Lower lobe of right lung (tissue), 2 donors: ENCODE measurements around the gene CLEC18C. TPM values are rescaled to one million over a fixed set of nuclear protein-coding genes. Genes with fewer than 3 reads are reported as not detected.
"Not testable (repeated sequence)": the region's sequence is repeated elsewhere in the genome, so short reads cannot be mapped to it uniquely, and the experiment has no call there.

Source experiments
- ATAC-seq, 2 donors: fragments of 200-7000 bp; cut with Tn5 transposase; one replicate each; pipeline ENCODE4 v1.9.1; 2020 to 2022; ENCODE audit warnings: mild to moderate bottlenecking in 2 of 2, moderate library complexity in 2 of 2
- DNase-seq: peaks from one replicate; pipeline ENCODE4 v3.0.0-alpha.2; 2020
- H3K27ac ChIP-seq: fragments of 200-600 bp; one replicate; pipeline ENCODE4 v1.8.0; 2022
- H3K27me3 ChIP-seq: fragments of 200-600 bp; one replicate; pipeline ENCODE4 v1.8.0; 2022; ENCODE audit warnings: low read depth
- H3K36me3 ChIP-seq: fragments of 200-600 bp; one replicate; pipeline ENCODE4 v1.8.0; 2022; ENCODE audit warnings: mild to moderate bottlenecking
- H3K4me1 ChIP-seq: fragments of 200-600 bp; one replicate; pipeline ENCODE4 v1.8.0; 2022
- H3K4me3 ChIP-seq: fragments of 200-600 bp; one replicate; pipeline ENCODE4 v1.8.0; 2022; ENCODE audit warnings: mild to moderate bottlenecking
- H3K9me3 ChIP-seq: fragments of 200-600 bp; one replicate; pipeline ENCODE4 v1.8.0; 2022
- intact Hi-C: fragments of 100-400 bp; cut with DNase I; formaldehyde crosslinking; loops from one replicate; pipeline ENCODE4 v1.11.0; 2022
- total RNA-seq: library from RNA; stranded (reverse); fragmentation: NEBNext Ultra II Directional; extraction: Animal tissue kit (Norgen Biotek cat#: 25700); gene quantifications from one replicate; pipeline ENCODE4 v1.2.1, GENCODE V29; 2021
- donor health status: DM: no; HTN: yes; CAD: no; lungs with severe emphysema.

Gene CLEC18C
- total RNA-seq, 1 donor from 2014 or later: 1.0 TPM

DNA sequence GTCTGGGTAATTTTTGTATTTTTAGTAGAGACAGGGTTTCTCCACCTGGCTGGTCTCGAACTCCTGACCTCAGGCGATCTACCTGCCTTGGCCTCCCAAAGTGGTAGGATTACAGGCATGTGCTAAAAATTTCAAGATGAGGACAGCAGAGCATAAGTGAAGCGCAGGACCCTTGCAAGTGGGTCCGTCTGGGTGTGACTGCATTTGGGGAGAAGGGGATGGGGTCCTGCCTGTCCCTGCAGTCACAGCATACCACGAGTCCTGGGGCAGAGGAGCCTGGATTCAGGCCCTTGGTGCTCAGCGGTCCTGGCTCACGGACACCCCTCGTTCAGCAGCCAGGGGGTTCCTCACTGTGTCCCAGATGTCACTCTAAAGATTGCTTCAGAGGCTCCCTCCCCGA lies 24.6 kb downstream of the CLEC18C start:
- ATAC-seq: peak in 1 of 2 donors; percentile 50
- not testable (repeated sequence) for H3K27me3 ChIP-seq

DNA sequence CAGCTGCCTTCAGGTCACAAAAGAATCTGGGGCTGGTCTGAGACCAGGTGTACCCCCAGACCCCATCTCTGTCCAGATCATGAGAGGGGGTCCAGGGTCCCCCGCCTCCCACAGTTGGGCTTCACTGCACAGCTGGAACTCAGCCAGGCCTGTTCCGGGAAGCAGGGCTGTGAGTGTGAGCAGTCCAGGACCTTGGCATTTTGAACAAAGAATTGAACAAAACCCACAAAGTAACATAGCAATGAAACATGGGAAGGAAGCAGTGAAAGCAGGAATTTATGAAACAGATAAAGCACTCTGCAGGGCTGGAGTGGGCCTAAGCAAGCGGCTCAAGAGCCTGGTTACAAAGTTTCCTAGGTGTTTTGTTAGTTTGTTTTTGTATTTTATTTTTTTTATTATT lies 25.1 kb downstream of the CLEC18C start:
- intact Hi-C loops, H3K36me3 ChIP-seq, H3K4me1 ChIP-seq, DNase-seq, H3K4me3 ChIP-seq, H3K9me3 ChIP-seq, H3K27me3 ChIP-seq, H3K27ac ChIP-seq: not testable (repeated sequence)
- peak in 1 of 2 donors; percentile 33 for ATAC-seq

More for the DNA sequence above, 24.6 kb downstream of the CLEC18C start:
- DNase-seq, H3K27ac ChIP-seq, H3K9me3 ChIP-seq, intact Hi-C loops, H3K4me3 ChIP-seq, H3K36me3 ChIP-seq, H3K4me1 ChIP-seq: not testable (repeated sequence)

DNA sequence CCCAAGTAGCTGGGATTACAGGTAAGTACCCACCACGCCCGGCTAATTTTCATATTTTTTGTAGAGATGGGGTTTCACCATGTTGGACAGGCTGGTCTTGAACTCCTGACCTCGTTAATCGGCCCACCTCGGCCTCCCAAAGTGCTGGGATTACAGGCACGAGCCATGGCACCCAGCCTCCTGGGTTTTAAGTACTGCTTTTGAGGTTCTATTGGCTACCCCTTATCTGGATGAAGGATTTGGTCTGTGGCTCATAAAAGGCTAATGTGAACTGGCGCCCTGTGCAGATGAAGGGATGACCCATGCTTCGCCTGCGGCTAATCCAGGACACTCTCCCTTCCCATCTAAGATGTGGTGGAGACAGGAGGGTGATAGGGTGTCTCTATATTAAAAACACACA lies 25.6 kb downstream of the CLEC18C start:
- H3K4me3 ChIP-seq, H3K27me3 ChIP-seq, intact Hi-C loops, DNase-seq, H3K9me3 ChIP-seq, H3K4me1 ChIP-seq, ATAC-seq, H3K27ac ChIP-seq, H3K36me3 ChIP-seq: not testable (repeated sequence)

DNA sequence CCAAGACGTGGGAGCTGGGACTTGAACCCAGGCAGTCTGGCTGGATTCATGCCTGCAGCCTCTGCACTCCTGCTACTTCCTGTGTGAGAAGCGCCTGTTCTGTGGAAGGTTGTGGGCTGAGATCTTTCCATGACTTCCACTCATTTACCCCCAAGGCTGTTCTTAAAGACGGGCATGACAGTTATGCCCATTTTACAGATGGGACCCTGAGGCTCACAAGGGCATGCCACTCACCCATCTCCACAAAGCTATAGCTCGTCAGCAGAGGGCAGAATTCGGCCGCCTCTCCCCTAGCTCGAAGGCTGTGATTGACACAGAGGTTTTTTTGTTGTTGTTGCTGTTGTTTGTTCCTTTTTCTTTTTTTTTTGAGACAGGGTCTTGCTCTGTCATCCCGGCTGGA lies 26.5 kb downstream of the CLEC18C start:
- H3K27me3 ChIP-seq, H3K4me3 ChIP-seq, H3K27ac ChIP-seq, H3K9me3 ChIP-seq, H3K4me1 ChIP-seq, DNase-seq, intact Hi-C loops, ATAC-seq, H3K36me3 ChIP-seq: not testable (repeated sequence)

DNA sequence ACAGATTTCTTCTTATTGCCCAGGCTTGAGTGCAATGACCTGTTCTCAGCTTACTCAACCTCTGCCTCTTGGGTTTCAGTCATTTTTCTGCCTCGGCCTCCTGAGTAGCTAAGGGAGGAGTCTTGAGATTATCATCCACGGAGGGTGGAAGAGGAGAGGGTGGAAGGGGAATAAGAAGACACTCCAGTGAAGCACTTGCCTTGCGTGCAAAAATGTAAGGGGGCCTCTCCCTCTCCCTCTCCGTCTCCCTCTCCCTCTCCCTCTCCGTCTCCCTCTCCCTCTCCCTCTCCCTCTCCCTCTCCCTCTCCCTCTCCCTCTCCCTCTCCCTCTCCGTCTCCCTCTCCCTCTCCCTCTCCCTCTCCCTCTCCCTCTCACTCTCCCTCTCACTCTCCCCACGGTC lies 29.9 kb downstream of the CLEC18C start:
- DNase-seq, ATAC-seq, H3K4me1 ChIP-seq, H3K9me3 ChIP-seq, intact Hi-C loops, H3K4me3 ChIP-seq, H3K27ac ChIP-seq, H3K27me3 ChIP-seq, H3K36me3 ChIP-seq: not testable (repeated sequence)

DNA sequence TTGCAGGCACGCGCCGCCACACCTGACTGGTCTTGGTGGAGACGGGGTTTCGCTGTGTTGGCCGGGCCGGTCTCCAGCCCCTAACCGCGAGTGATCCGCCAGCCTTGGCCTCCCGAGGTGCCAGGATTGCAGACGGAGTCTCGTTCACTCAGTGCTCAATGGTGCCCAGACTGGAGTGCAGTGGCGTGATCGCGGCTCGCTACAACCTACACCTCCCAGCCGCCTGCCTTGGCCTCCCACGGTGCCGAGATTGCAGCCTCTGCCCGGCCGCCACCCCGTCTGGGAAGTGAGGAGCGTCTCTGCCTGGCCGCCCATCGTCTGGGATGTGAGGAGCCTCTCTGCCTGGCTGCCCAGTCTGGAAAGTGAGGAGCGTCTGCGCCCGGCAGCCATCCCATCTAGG lies 30.4 kb downstream of the CLEC18C start:
- intact Hi-C loops, H3K27me3 ChIP-seq, ATAC-seq, H3K4me1 ChIP-seq, H3K36me3 ChIP-seq, H3K4me3 ChIP-seq, DNase-seq, H3K27ac ChIP-seq, H3K9me3 ChIP-seq: not testable (repeated sequence)

DNA sequence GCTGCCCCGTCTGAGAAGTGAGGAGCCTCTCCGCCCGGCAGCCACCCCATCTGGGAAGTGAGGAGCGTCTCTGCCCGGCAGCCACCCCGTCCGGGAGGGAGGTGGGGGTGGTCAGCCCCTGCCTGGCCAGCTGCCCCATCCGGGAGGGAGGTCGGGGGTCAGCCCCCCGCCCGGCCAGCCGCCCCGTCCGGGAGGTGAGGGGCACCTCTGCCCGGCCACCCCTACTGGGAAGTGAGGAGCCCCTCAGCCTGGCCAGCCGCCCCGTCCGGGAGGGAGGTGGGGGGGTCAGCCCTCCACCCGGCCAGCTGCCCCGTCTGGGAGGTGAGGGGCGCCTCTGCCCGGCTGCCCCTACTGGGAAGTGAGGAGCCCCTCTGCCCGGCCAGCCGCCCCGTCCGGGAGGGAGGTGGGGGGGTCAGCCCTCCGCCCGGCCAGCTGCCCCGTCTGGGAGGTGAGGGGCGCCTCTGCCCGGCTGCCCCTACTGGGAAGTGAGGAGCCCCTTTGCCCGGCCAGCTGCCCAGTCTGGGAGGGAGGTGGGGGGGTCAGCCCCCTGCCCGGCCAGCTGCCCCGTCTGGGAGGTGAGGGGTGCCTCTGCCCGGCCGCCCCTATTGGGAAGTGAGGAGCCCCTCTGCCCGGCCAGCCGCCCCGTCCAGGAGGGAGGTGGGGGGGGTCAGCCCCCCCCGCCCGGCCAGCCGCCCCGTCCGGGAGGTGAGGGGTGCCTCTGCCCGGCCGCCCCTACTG lies 31.2 kb downstream of the CLEC18C start:
- H3K4me3 ChIP-seq, H3K27me3 ChIP-seq, intact Hi-C loops, DNase-seq, ATAC-seq, H3K4me1 ChIP-seq, H3K9me3 ChIP-seq, H3K27ac ChIP-seq, H3K36me3 ChIP-seq: not testable (repeated sequence)

DNA sequence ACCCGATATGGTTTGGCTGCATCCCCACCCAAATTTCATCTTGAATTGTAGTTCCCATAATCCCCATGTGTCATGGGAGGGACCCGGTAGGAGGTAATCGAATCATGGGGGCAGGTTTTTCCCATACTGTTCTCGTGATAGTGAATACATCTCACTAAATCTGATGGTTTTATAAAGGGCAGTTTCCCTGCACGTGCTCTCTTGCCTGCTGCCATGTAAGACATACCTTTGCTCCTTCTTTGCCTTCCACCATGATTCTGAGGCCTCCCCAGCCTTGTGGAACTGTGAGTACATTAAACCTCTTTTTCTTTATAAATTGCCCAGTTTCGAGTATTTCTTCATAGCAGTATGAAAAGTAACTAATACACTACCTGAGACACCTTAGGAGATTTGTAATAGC lies 32.8 kb downstream of the CLEC18C start:
- H3K4me1 ChIP-seq, H3K27me3 ChIP-seq, H3K4me3 ChIP-seq, ATAC-seq, H3K36me3 ChIP-seq, H3K27ac ChIP-seq, DNase-seq, H3K9me3 ChIP-seq, intact Hi-C loops: not testable (repeated sequence)

DNA sequence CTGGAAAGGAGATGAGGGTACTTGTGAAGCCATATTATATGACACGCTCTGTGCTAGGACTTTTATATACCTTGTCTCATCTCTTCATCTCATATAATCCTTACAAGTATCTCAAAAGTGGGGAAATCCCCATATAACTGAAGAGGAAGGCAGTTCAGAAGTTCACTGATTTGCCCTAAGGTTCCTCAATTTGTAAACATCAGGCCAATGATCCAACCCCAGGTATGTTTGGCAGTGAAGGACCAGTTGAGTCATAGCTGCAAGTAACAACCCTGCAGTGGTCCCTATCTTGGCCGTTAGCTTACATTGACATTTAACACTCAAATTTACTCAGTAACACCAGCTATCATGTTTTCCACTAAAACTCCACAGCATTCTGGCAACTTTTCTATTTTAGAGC lies 45.0 kb downstream of the CLEC18C start:
- ATAC-seq, intact Hi-C loops, H3K4me3 ChIP-seq, H3K27me3 ChIP-seq, H3K4me1 ChIP-seq, H3K9me3 ChIP-seq, H3K27ac ChIP-seq, DNase-seq: not testable (repeated sequence)
- peaks cover 21% of the 10 kb centered on the region for H3K36me3 ChIP-seq

DNA sequence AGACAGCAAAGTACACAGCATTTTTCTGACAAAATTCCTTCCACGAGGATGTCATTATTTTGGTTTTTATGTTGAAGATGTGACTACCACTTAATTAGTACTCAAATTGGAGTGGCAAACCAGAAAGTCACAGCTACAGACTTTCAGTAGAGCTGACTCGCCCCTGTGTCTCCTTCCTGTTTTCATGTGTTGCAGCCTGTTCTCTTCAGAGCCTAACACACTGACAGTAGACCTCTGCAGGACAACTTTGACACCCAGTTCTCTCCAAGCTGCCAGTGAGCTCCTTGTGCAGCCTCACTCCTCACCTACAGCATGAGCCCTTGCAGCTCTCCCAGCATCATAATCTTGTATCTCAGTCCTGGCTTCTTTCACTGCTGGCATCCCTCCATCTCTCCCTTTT lies 49.0 kb downstream of the CLEC18C start:
- H3K4me3 ChIP-seq, intact Hi-C loops, H3K27ac ChIP-seq, ATAC-seq, H3K4me1 ChIP-seq, H3K27me3 ChIP-seq, H3K9me3 ChIP-seq, DNase-seq: not testable (repeated sequence)
- peaks cover 38% of the 10 kb centered on the region for H3K36me3 ChIP-seq

DNA sequence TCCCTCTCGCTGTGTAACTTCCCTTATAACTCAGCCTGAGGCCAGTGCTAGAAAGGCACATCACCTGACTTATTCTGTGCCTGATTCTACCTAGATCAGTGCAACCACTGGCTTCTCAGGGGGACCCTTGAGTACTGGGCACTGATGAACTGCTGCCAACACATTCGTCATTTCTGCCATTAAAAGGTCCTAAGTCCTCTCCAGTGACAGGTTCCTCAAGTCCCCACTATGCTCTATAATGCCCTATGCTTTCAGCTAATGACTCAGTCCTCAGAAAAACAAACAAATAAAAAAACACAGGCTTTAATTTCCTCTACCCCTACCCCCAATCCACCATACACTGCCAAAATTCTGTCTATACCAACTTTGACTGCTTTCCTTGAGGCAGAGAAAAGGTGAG lies 49.6 kb downstream of the CLEC18C start:
- intact Hi-C loops, H3K27ac ChIP-seq, DNase-seq, H3K27me3 ChIP-seq, H3K4me3 ChIP-seq, H3K4me1 ChIP-seq, H3K9me3 ChIP-seq, ATAC-seq: not testable (repeated sequence)
- H3K36me3 ChIP-seq: peaks cover 41% of the 10 kb centered on the region

DNA sequence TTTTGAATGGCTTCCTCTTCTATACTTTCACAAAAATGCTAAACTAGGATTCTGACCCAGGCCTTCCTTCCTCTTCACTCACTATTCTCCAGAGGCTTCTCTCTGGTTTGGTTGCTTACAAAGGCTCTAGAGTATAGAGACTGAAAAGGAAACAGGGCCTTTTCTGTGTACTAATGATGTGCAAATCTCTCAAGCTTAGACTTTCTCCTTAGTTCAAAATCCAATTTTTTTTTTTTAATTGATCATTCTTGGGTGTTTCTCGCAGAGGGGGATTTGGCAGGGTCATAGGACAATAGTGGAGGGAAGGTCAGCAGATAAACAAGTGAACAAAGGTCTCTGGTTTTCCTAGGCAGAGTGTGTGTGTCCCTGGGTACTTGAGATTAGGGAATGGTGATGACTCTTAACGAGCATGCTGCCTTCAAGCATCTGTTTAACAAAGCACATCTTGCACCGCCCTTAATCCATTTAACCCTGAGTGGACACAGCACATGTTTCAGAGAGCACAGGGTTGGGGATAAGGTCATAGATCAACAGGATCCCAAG lies 50.5 kb downstream of the CLEC18C start:
- DNase-seq, H3K4me1 ChIP-seq, H3K4me3 ChIP-seq, ATAC-seq, H3K27ac ChIP-seq, H3K9me3 ChIP-seq, intact Hi-C loops, H3K27me3 ChIP-seq: not testable (repeated sequence)
- H3K36me3 ChIP-seq: peaks cover 49% of the 10 kb centered on the region

DNA sequence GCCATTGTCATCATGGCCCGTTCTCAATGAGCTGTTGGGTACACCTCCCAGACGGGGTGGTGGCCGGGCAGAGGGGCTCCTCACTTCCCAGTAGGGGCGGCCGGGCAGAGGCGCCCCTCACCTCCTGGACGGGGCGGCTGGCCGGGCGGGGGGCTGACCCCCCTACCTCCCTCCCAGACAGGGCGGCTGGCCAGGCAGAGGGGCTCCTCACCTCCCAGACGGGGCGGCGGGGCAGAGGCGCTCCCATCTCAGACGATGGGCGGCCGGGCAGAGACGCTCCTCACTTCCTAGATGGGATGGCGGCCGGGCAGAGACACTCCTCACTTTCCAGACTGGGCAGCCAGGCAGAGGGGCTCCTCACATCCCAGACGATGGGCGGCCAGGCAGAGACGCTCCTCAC lies 51.1 kb downstream of the CLEC18C start:
- H3K4me3 ChIP-seq, intact Hi-C loops, H3K27me3 ChIP-seq, H3K27ac ChIP-seq, H3K4me1 ChIP-seq, ATAC-seq, H3K9me3 ChIP-seq, DNase-seq: not testable (repeated sequence)
- H3K36me3 ChIP-seq: peaks cover 49% of the 10 kb centered on the region

DNA sequence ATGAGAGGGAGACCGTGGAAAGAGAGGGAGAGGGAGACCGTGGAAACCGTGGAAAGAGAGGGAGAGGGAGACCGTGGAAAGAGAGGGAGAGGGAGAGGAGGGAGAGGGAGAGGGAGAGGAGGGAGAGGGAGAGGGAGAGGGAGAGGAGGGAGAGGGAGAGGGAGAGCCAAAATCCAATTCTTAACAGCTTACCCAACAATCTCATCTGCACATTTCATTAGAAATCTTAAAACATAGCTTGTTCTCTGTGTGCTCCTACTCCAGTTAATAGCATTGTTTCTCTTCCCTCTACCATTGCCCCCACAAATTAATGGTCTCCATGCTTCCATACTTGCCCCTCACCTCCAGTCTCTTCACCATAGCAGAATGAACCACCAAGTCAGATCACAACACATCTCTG lies 51.8 kb downstream of the CLEC18C start:
- H3K27me3 ChIP-seq, intact Hi-C loops, H3K27ac ChIP-seq, H3K4me1 ChIP-seq, H3K4me3 ChIP-seq, ATAC-seq, DNase-seq, H3K9me3 ChIP-seq: not testable (repeated sequence)
- H3K36me3 ChIP-seq: peaks cover 42% of the 10 kb centered on the region
